Tibial artery (tissue), 4 donors: ENCODE data around the gene IDS.
A peak's percentile ranks its signal among the peaks of the same experiment; 100 is the strongest.
"Not testable (repeated sequence)": the region's sequence is repeated elsewhere in the genome, so short reads cannot be mapped to it uniquely, and the experiment has no call there.

Experiments used
- DNase-seq, 2 donors: peaks; one replicate each; pipeline ENCODE4 v3.0.0-alpha.2; 2019
- H3K27ac ChIP-seq, 2 donors: fragments of 200-600 bp; sonication (generic) in 1 of 2; 1 replicate in 1 of 2; 2 replicates in 1 of 2; pipeline ENCODE4 v1.5.1; 2018 to 2019; ENCODE audit warnings: mild to moderate bottlenecking in 1 of 2
- H3K27me3 ChIP-seq, 2 donors: fragments of 200-600 bp; sonication (generic) in 1 of 2; one replicate each; pipeline versions ENCODE4 v1.5.1 to v1.6.0; 2016 to 2019
- H3K36me3 ChIP-seq, 3 donors: fragments of 200-600 bp; sonication (generic) in 2 of 3; one replicate each; pipeline ENCODE4 v1.5.1; 2016 to 2019; ENCODE audit warnings: mild to moderate bottlenecking in 2 of 3
- H3K4me1 ChIP-seq, 4 donors: fragments of 200-600 bp; sonication (generic) in 2 of 4; 1 replicate in 3 of 4; 2 replicates in 1 of 4; pipeline ENCODE4 v1.5.1; 2016 to 2019
- H3K4me3 ChIP-seq, 2 donors: fragments of 200-600 bp; sonication (generic) in 1 of 2; 1 replicate in 1 of 2; 2 replicates in 1 of 2; pipeline ENCODE4 v1.5.1; 2018 to 2019; ENCODE audit warnings: mild to moderate bottlenecking in 2 of 2
- H3K9me3 ChIP-seq, 3 donors: fragments of 200-600 bp; sonication (generic) in 1 of 3; one replicate each; pipeline ENCODE4 v1.5.1; 2016 to 2019
- intact Hi-C: fragments of 100-400 bp; cut with DNase I; formaldehyde crosslinking; loops from one replicate; pipeline ENCODE4 v1.15.0; 2023; ENCODE audit warnings: low total_unique reads
- TF ChIP-seq, protein P1 (sequence below), 2 experiments: fragments of 200-600 bp in 1 of 2; fragments of 450-650 bp in 1 of 2; IDR thresholded peaks; one replicate each; pipeline ENCODE4 v1.5.1; 2017 to 2019; ENCODE audit warnings: antibody characterized with exemption in 2 of 2, mild to moderate bottlenecking in 1 of 2, moderate library complexity in 1 of 2

The IDS gene

GRCh38 chrX:149541521-149542047, 36.5 kb upstream of the IDS start:
- Histone ChIP-seq H3K27ac (peak overlapping the region; percentile 86 to 90), H3K36me3 (no peaks in the 10 kb centered on the region), H3K9me3 (no peaks in the 10 kb centered on the region), H3K4me3 (peak overlapping the region; percentile 67 to 74), H3K27me3 (no peaks in the 10 kb centered on the region), H3K4me1 (peaks cover 0 to 11% (median 0%) of the 10 kb centered on the region in 4 donors)
- intact Hi-C loops: no loop called here
- DNase-seq: no peak
- TF ChIP-seq, protein P1, sequence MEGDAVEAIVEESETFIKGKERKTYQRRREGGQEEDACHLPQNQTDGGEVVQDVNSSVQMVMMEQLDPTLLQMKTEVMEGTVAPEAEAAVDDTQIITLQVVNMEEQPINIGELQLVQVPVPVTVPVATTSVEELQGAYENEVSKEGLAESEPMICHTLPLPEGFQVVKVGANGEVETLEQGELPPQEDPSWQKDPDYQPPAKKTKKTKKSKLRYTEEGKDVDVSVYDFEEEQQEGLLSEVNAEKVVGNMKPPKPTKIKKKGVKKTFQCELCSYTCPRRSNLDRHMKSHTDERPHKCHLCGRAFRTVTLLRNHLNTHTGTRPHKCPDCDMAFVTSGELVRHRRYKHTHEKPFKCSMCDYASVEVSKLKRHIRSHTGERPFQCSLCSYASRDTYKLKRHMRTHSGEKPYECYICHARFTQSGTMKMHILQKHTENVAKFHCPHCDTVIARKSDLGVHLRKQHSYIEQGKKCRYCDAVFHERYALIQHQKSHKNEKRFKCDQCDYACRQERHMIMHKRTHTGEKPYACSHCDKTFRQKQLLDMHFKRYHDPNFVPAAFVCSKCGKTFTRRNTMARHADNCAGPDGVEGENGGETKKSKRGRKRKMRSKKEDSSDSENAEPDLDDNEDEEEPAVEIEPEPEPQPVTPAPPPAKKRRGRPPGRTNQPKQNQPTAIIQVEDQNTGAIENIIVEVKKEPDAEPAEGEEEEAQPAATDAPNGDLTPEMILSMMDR (IDR thresholded peaks at IDR 0.05): no peak

GRCh38 chrX:149540621-149541520, 35.8 kb upstream of the IDS start, which contains the start of gene EOLA1:
TSS of gene EOLA1 (plus strand) at chrX:149541012. CDS start at chrX:149545631, 4,619 bp downstream.
- peaks cover 0 to 11% (median 0%) of the 10 kb centered on the region in 4 donors for H3K4me1 ChIP-seq
- H3K9me3 ChIP-seq: no peaks in the 10 kb centered on the region
- TF ChIP-seq, protein P1 (IDR thresholded peaks at IDR 0.05): no peak
- DNase-seq: peak; percentile 84 to 89
- H3K4me3 ChIP-seq: peak within 1 kb of the TSS; percentile 67 to 74
- H3K36me3 ChIP-seq: peaks cover 0 to 4% (median 0%) of the 10 kb centered on the region in 3 donors
- intact Hi-C loops: no loop called here
- peak within 1 kb of the TSS; percentile 86 to 90 for H3K27ac ChIP-seq
- H3K27me3 ChIP-seq: no peaks in the 10 kb centered on the region

- Histone ChIP-seq H3K27ac (peak overlapping the region; percentile 86 to 90), H3K4me3 (peak overlapping the region; percentile 67 to 74), H3K36me3 (peaks cover 0 to 6% (median 0%) of the 10 kb centered on the region in 3 donors), H3K27me3 (no peaks in the 10 kb centered on the region), H3K4me1 (peaks cover 0 to 11% (median 0%) of the 10 kb centered on the region in 4 donors), H3K9me3 (no peaks in the 10 kb centered on the region)
- intact Hi-C loops: no loop called here
- DNase-seq: peak; percentile 93 to 96
- TF ChIP-seq, protein P1 (IDR thresholded peaks at IDR 0.05): no peak
These were observed 35.1 kb upstream of the IDS start for GRCh38 chrX:149540131-149540620.

DNA sequence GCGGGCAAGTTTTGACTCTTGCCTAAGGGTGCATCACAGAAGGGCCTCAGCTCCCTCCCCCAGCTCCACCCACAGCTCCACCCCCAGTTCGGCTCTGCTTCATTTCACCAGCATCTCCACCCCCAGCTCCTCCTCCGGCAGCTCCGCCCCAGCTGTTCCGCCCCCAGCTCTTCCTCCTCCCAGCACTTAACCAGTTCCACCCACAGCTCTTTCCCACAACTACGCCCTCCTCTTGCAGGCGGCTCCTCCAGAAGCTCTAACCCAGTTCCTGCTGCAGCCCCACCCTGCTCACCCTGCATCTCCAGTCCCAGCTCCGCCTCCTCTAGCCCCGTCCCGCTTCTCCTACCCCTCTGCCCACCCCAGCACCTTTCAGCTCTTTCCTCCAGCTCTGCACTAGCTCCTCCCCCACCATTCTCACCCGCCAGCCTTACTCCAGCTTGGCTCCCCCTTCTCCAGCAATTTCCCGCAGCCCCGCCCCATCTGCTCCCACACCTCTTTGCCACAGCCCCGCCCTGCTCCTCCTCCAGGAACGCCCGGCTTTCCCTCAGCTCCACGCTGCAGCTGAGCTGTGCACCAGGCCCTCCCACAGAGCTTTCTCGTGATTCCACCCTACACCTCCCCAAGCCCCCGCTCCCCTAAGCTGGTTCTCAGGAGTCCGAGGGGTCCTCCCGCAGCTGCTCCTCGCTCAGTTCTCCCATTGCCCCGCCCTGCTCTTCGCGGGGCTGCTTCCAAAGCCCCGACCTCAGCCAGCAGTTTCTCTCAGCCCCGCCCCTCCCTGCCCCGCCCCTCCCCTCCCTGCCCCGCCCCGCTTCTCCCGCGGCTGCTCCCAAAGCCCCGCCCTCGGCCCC, 34.4 kb upstream of the IDS start:
- no peaks in the 10 kb centered on the region for H3K27me3 ChIP-seq
- peak; percentile 92 to 96 for DNase-seq
- TF ChIP-seq, protein P1 (IDR thresholded peaks at IDR 0.05): no peak
- no peaks in the 10 kb centered on the region for H3K9me3 ChIP-seq
- H3K4me3 ChIP-seq: peak overlapping the region; percentile 67 to 74
- intact Hi-C loops: no loop called here
- peak overlapping the region; percentile 79 to 86 for H3K27ac ChIP-seq
- H3K4me1 ChIP-seq: peaks cover 0 to 11% (median 0%) of the 10 kb centered on the region in 4 donors
- peaks cover 0 to 9% (median 0%) of the 10 kb centered on the region in 3 donors for H3K36me3 ChIP-seq

DNA sequence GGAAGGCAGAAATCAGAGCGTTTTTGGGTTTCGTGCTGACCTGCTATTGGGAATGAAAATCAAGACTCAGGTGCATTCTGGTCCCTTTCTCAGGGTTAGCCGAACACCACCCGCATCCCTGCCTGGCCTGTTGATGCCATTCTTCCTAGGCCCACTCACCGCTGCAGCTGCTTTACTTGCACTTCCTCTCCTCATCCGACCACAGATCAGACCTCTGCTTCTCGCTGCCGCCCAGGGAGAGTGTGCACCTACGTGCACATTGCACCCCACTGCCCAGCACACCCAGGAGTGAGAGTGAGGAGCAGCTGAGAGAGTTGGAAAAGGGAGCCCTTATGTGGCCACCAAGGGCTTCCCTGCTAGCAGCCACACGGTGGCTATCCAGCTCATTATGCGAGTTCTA, 32.4 kb upstream of the IDS start:
- DNase-seq, H3K27ac ChIP-seq, H3K4me3 ChIP-seq, H3K9me3 ChIP-seq, intact Hi-C loops, H3K27me3 ChIP-seq: not testable (repeated sequence)
- Histone ChIP-seq H3K36me3 (peaks cover 0 to 16% (median 0%) of the 10 kb centered on the region in 3 donors), H3K4me1 (peaks cover 0 to 11% (median 0%) of the 10 kb centered on the region in 4 donors)

GRCh38 chrX:149534926-149535602, 30.0 kb upstream of the IDS start:
- H3K9me3 ChIP-seq, H3K27me3 ChIP-seq, H3K4me3 ChIP-seq, intact Hi-C loops, H3K27ac ChIP-seq, DNase-seq, H3K4me1 ChIP-seq: not testable (repeated sequence)
- peaks cover 0 to 16% (median 0%) of the 10 kb centered on the region in 3 donors for H3K36me3 ChIP-seq

DNA sequence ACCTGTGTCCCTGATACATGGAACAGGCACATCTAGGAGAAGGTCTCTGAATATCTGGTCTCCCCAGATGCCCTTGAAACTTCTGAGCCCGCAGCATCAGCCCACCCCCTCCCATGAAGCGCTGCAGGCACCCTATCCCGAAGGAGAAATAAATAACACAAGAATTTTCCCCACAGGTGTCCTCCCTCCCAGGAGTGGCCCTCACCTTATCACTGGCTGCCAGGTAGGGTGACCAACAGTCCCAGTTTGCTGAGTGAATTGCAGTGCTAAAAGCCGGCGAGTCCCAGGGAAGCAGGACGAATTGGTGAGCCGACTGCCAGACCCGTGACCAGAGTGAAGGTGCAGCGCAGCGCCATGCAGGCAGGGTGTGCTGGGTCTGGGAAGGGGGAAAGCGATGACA, 28.9 kb upstream of the IDS start:
- H3K4me1 ChIP-seq, intact Hi-C loops, H3K27ac ChIP-seq, H3K9me3 ChIP-seq, H3K27me3 ChIP-seq, H3K4me3 ChIP-seq, DNase-seq: not testable (repeated sequence)
- H3K36me3 ChIP-seq: peaks cover 0 to 18% (median 0%) of the 10 kb centered on the region in 3 donors

- DNase-seq, H3K9me3 ChIP-seq, intact Hi-C loops, H3K27ac ChIP-seq, H3K4me3 ChIP-seq, H3K27me3 ChIP-seq, H3K4me1 ChIP-seq: not testable (repeated sequence)
- peaks cover 0 to 20% (median 0%) of the 10 kb centered on the region in 3 donors for H3K36me3 ChIP-seq
These were observed 27.8 kb upstream of the IDS start for GRCh38 chrX:149532868-149533267.
